H1 (cell line): Measurements from ENCODE around the gene F11. TPM values are rescaled to one million over a fixed set of nuclear protein-coding genes. Genes with fewer than 3 reads are reported as not detected.

Source experiments
- CTCF ChIA-PET: fragments of 300-600 bp; sonication (Branson Sonifier 250); formaldehyde crosslinking; loops from one replicate; lab custom pipeline; 2021; ENCODE audit not compliant: partially characterized antibody; lab: Charles Lee
- POLR2A ChIA-PET: fragments of 300-600 bp; sonication (Branson Sonifier 250); formaldehyde crosslinking; loops from one replicate; lab custom pipeline; 2021; ENCODE audit warnings: inconsistent platforms; ENCODE audit not compliant: partially characterized antibody; lab: Charles Lee
- DNase-seq, 2 experiments: peaks; one replicate each; pipeline versions ENCODE4 v3.0.0 to v3.0.0-alpha.2; 2010 to 2022; ENCODE audit warnings: low spot score in 2 of 2, low read depth in 1 of 2, mixed read lengths in 1 of 2
- FAIRE-seq: peaks from 2 replicates; lab custom pipeline; 2011; peaks lifted over from hg19 to GRCh38; lab: Jason Lieb, UNC
- H2AFZ ChIP-seq: 2 replicates; pipeline ENCODE4 v1.8.1; 2012; ENCODE audit warnings: low read length, inconsistent platforms
- H2AK5ac ChIP-seq: 2 replicates; pipeline ENCODE4 v1.6.1; 2013; ENCODE audit warnings: low read depth, low read length
- H2BK120ac ChIP-seq: replicated peaks from 2 replicates; pipeline ENCODE3; 2013; ENCODE audit warnings: low read depth, low read length, inconsistent platforms
- H2BK12ac ChIP-seq: 2 replicates; pipeline ENCODE4 v1.6.1; 2013; ENCODE audit warnings: low read depth, low read length
- H2BK15ac ChIP-seq: 2 replicates; pipeline ENCODE4 v1.6.1; 2013; ENCODE audit warnings: low read length
- H2BK20ac ChIP-seq: 2 replicates; pipeline ENCODE4 v1.6.1; 2013; ENCODE audit warnings: low read length
- H2BK5ac ChIP-seq: 2 replicates; pipeline ENCODE4 v1.6.1; 2013; ENCODE audit warnings: low read depth, low read length
- H3K14ac ChIP-seq: 2 replicates; pipeline ENCODE4 v1.6.1; 2013; ENCODE audit warnings: inconsistent platforms; ENCODE audit not compliant: insufficient read length
- H3K18ac ChIP-seq: 2 replicates; pipeline ENCODE4 v1.6.1; 2013; ENCODE audit warnings: low read length; ENCODE audit errors: extremely low read depth
- H3K23ac ChIP-seq: 2 replicates; pipeline ENCODE4 v1.6.1; 2013; ENCODE audit warnings: inconsistent platforms; ENCODE audit not compliant: insufficient read length
- H3K23me2 ChIP-seq: 2 replicates; pipeline ENCODE4 v1.6.1; 2013; ENCODE audit warnings: low read depth, low read length
- H3K27ac ChIP-seq: 2 replicates; pipeline ENCODE4 v1.6.1; 2011; ENCODE audit warnings: low read depth, low read length, inconsistent platforms
- H3K27me3 ChIP-seq, 4 experiments: replicated peaks in 1 of 4; 1 replicate in 1 of 4; 2 replicates in 3 of 4; pipeline versions ENCODE4 v1.6.1 to v1.8.1; 2011 to 2013; ENCODE audit warnings: low read length in 3 of 4, mild to moderate bottlenecking in 3 of 4, inconsistent platforms in 2 of 4, mixed read lengths in 2 of 4, moderate library complexity in 1 of 4; ENCODE audit not compliant: control insufficient read depth in 3 of 4, insufficient read depth in 3 of 4; ENCODE audit errors: extremely low read depth in 1 of 4
- H3K36me3 ChIP-seq, 4 experiments: 2 replicates each; pipeline versions ENCODE4 v1.6.1 to v1.8.1; 2011 to 2013; ENCODE audit warnings: mild to moderate bottlenecking in 4 of 4, low read length in 3 of 4, moderate library complexity in 2 of 4, control low read depth in 1 of 4, inconsistent platforms in 1 of 4; ENCODE audit not compliant: insufficient read depth in 4 of 4, control insufficient read depth in 2 of 4
- H3K4ac ChIP-seq: replicated peaks from 2 replicates; pipeline ENCODE3; 2013; ENCODE audit warnings: low read length, low read depth, mixed read lengths, inconsistent platforms; ENCODE audit not compliant: insufficient read length
- H3K4me1 ChIP-seq, 4 experiments: replicated peaks in 1 of 4; 1 replicate in 1 of 4; 2 replicates in 3 of 4; pipeline versions ENCODE4 v1.6.1 to v1.8.1; 2011 to 2013; ENCODE audit warnings: low read length in 3 of 4, inconsistent platforms in 2 of 4, mixed read lengths in 1 of 4; ENCODE audit not compliant: insufficient read depth in 4 of 4, control insufficient read depth in 3 of 4
- H3K4me2 ChIP-seq, 2 experiments: 2 replicates each; pipeline versions ENCODE4 v1.6.1 to v1.8.1; 2011 to 2013; ENCODE audit warnings: low read depth in 2 of 2, low read length in 2 of 2, control low read depth in 1 of 2, inconsistent platforms in 1 of 2, mild to moderate bottlenecking in 1 of 2; ENCODE audit not compliant: insufficient read depth in 1 of 2
- H3K4me3 ChIP-seq, 4 experiments: fragments of 200-600, 300-600 bp in 1 of 4; sonication (generic), shearing (Covaris generic), sonication (Bioruptor Twin) in 1 of 4; 2 replicates each; pipeline versions ENCODE4 v1.5.1 to v1.8.1; 2011 to 2016; ENCODE audit warnings: low read length in 4 of 4, low read depth in 3 of 4, control low read depth in 2 of 4, inconsistent platforms in 2 of 4, mild to moderate bottlenecking in 2 of 4, mixed read lengths in 1 of 4, moderate library complexity in 1 of 4; ENCODE audit not compliant: insufficient read depth in 2 of 4; ENCODE audit errors: extremely low read depth in 1 of 4
- H3K56ac ChIP-seq: replicated peaks from 2 replicates; pipeline ENCODE3; 2013; ENCODE audit warnings: low read depth, mild to moderate bottlenecking, mixed read lengths, low read length, inconsistent platforms; ENCODE audit not compliant: insufficient read length
- H3K79me1 ChIP-seq: 2 replicates; pipeline ENCODE4 v1.6.1; 2013; ENCODE audit warnings: low read depth, low read length, control low read depth
- H3K79me2 ChIP-seq, 2 experiments: 2 replicates each; pipeline versions ENCODE4 v1.6.1 to v1.8.1; 2012 to 2013; ENCODE audit warnings: low read length in 2 of 2, mild to moderate bottlenecking in 2 of 2, inconsistent platforms in 1 of 2; ENCODE audit not compliant: insufficient read depth in 2 of 2, control insufficient read depth in 1 of 2
- H3K9ac ChIP-seq, 4 experiments: replicated peaks in 1 of 4; 1 replicate in 1 of 4; 2 replicates in 3 of 4; pipeline versions ENCODE4 v1.6.1 to v1.8.1; 2011 to 2013; ENCODE audit warnings: low read depth in 3 of 4, low read length in 3 of 4, control low read depth in 2 of 4, mild to moderate bottlenecking in 2 of 4, moderate library complexity in 2 of 4, inconsistent platforms in 1 of 4; ENCODE audit errors: extremely low read depth in 1 of 4
- H3K9me3 ChIP-seq, 2 experiments: 2 replicates each; pipeline versions ENCODE4 v1.6.1 to v1.8.1; 2012 to 2013; ENCODE audit warnings: mild to moderate bottlenecking in 2 of 2, moderate library complexity in 2 of 2, control low read depth in 1 of 2, inconsistent platforms in 1 of 2, low read depth in 1 of 2, low read length in 1 of 2, mixed read lengths in 1 of 2; ENCODE audit not compliant: insufficient read depth in 2 of 2
- H4K20me1 ChIP-seq, 2 experiments: replicated peaks in 1 of 2; 2 replicates each; pipeline versions ENCODE3 to v1.8.1; 2011 to 2013; ENCODE audit warnings: inconsistent platforms in 2 of 2, low read length in 2 of 2, mild to moderate bottlenecking in 1 of 2; ENCODE audit not compliant: insufficient read depth in 2 of 2, control insufficient read depth in 1 of 2
- H4K5ac ChIP-seq: 2 replicates; pipeline ENCODE4 v1.6.1; 2013; ENCODE audit warnings: low read length, low read depth, mixed read lengths, inconsistent platforms; ENCODE audit not compliant: insufficient read length
- H4K8ac ChIP-seq: 2 replicates; pipeline ENCODE4 v1.8.0; 2013; ENCODE audit warnings: mild to moderate bottlenecking, moderate library complexity, low read length, inconsistent platforms; ENCODE audit not compliant: insufficient read depth; ENCODE audit errors: extremely low read depth
- H4K91ac ChIP-seq: replicated peaks from 2 replicates; pipeline ENCODE3; 2013; ENCODE audit warnings: low read length, mixed read lengths, inconsistent platforms; ENCODE audit not compliant: insufficient read length
- GABPA ChIP-seq: IDR thresholded peaks from 2 replicates; pipeline ENCODE4 v1.6.1; 2011; ENCODE audit warnings: mild to moderate bottlenecking, low read length, moderate library complexity, borderline replicate concordance; ENCODE audit not compliant: insufficient read depth
- POLR2A ChIP-seq, 2 experiments: IDR thresholded peaks; 1 replicate in 1 of 2; 2 replicates in 1 of 2; pipeline ENCODE4 v1.6.1; 2011; ENCODE audit warnings: low read depth in 2 of 2, low read length in 2 of 2, mild to moderate bottlenecking in 2 of 2; ENCODE audit errors: control extremely low read depth in 1 of 2
- TCF12 ChIP-seq: IDR thresholded peaks from 2 replicates; pipeline ENCODE4 v1.6.1; 2011; ENCODE audit warnings: low read depth, mild to moderate bottlenecking, low read length
- TEAD4 ChIP-seq: IDR thresholded peaks from 2 replicates; pipeline ENCODE4 v1.6.1; 2012; ENCODE audit warnings: low read depth, low read length, inconsistent platforms, mixed read lengths
- WGBS, 2 experiments: shearing (Covaris generic) in 1 of 2; methylation state at CpG; one replicate each; pipeline versions ENCODE4 v1.1.6 to v1.1.7; 2013 to 2015; ENCODE audit warnings: low lambda C conversion rate in 2 of 2, mixed read lengths in 2 of 2, inconsistent platforms in 1 of 2, low coverage in 1 of 2, missing lambda C conversion rate in 1 of 2; ENCODE audit not compliant: insufficient replicate concordance in 2 of 2, insufficient coverage in 1 of 2, insufficient read length in 1 of 2; ENCODE audit errors: extremely low coverage in 1 of 2, missing lambda C conversion rate in 1 of 2; 5-methylcytosine and 5-hydroxymethylcytosine counted together
- polyA plus RNA-seq, 7 experiments: library from polyadenylated mRNA; depleted of rRNA in 3 of 7; stranded (reverse) in 5 of 7; unstranded in 2 of 7; fragments of >200 nt in 5 of 7; fragments of 200-250 nt in 2 of 7; gene quantifications; 1 replicate in 5 of 7; 2 replicates in 1 of 7; 4 replicates in 1 of 7; pipeline versions ENCODE4 v1.2.1 to v1.2.3, GENCODE V29; 2011 to 2013; ENCODE audit warnings: missing spikeins in 2 of 7, mixed read lengths in 2 of 7
- total RNA-seq: library from RNA; stranded (reverse); fragmentation: NEBNext Ultra II Directional; extraction: Animal tissue kit (Norgen Biotek cat#: 25700); gene quantifications from 2 replicates; pipeline ENCODE4 v1.2.1, GENCODE V29; 2021

F11 gene
- total and polyA plus RNA-seq, 2 of the 8 experiments (the other 6 are each of a cell fraction or from before 2014, with no cell fraction given) = 0.27 to 0.99 TPM

- WGBS, 2 experiments = 89% methylated on average over 6 of the region's 6 CpGs; no CpG with 5 or more reads in 1 of the 2 experiments
- DNase-seq = no peak
These were observed 52.5 kb downstream of the F11 start for GRCh38 chr4:186318481-186318880.

More at GRCh38 chr4:186318481-186318880, 52.5 kb downstream of the F11 start:
- Histone ChIP-seq H3K4me3 (no peak overlapping the region), H3K27ac (no peak overlapping the region), H3K56ac (no peak overlapping the region), H3K14ac (no peak overlapping the region), H2BK5ac (no peak overlapping the region), H2BK12ac (no peak overlapping the region), H3K18ac (no peak overlapping the region), H4K5ac (no peak overlapping the region), H2BK120ac (no peak overlapping the region), H3K9me3 (no peaks in the 10 kb centered on the region), H2AK5ac (no peak overlapping the region), H3K4ac (no peak overlapping the region), H3K4me2 (no peak overlapping the region), H3K9ac (no peak overlapping the region), H2AFZ (no peak overlapping the region), H4K91ac (no peak overlapping the region), H2BK20ac (no peak overlapping the region), H4K20me1 (no peaks in the 10 kb centered on the region), H3K4me1 (no peaks in the 10 kb centered on the region), H3K23ac (no peak overlapping the region), H3K36me3 (no peaks in the 10 kb centered on the region), H3K79me2 (no peaks in the 10 kb centered on the region), H3K79me1 (no peaks in the 10 kb centered on the region), H3K23me2 (no peaks in the 10 kb centered on the region), H3K27me3 (peaks cover 0 to 1% (median 0%) of the 10 kb centered on the region in 4 experiments; a peak in 1 of 7 replicates), H4K8ac (no peak overlapping the region), H2BK15ac (no peak overlapping the region)
- ChIA-PET CTCF (interaction anchor here (0.7 kb wide), 1 partner anchor 1821 kb away, joined by 4 read pairs; no protein-coding TSS in a partner anchor), POLR2A (no interaction called here)
- no peak for FAIRE-seq
- TF ChIP-seq GABPA = no peak
- no peak for TF ChIP-seq TEAD4
- no peak for TF ChIP-seq POLR2A (IDR thresholded peaks at IDR 0.05; ENCODE audit: control extremely low read depth in 1 of 2, low read depth in 2 of 2, low read length in 2 of 2)
- TF ChIP-seq TCF12 = no peak
